Ishikawa (cell line): ENCODE results near the gene KIAA0040.

Experiments used
- CEBPB ChIP-seq: IDR thresholded peaks from 2 replicates; pipeline ENCODE4 v1.6.1; 2012
- CREB1 ChIP-seq: IDR thresholded peaks from 2 replicates; pipeline ENCODE4 v1.6.1; 2012; ENCODE audit warnings: low read depth
- EGR1 ChIP-seq: IDR thresholded peaks from 2 replicates; pipeline ENCODE4 v1.6.1; 2012
- EP300 ChIP-seq: IDR thresholded peaks from 2 replicates; pipeline ENCODE4 v1.6.1; 2012; ENCODE audit warnings: borderline replicate concordance
- FOXM1 ChIP-seq: IDR thresholded peaks from 2 replicates; pipeline ENCODE4 v1.6.1; 2012; ENCODE audit warnings: low read depth, borderline replicate concordance
- NFIC ChIP-seq: IDR thresholded peaks from 2 replicates; pipeline ENCODE4 v1.6.1; 2012
- RAD21 ChIP-seq: IDR thresholded peaks from 2 replicates; pipeline ENCODE4 v1.6.1; 2012; ENCODE audit warnings: low read depth
- TAF1 ChIP-seq: IDR thresholded peaks from 2 replicates; pipeline ENCODE4 v1.6.1; 2012; ENCODE audit warnings: low read depth, mild to moderate bottlenecking
- TCF12 ChIP-seq: IDR thresholded peaks from 2 replicates; pipeline ENCODE4 v1.6.1; 2012; ENCODE audit warnings: low read depth
- TEAD4 ChIP-seq: IDR thresholded peaks from 2 replicates; pipeline ENCODE4 v1.6.1; 2012
- YY1 ChIP-seq: IDR thresholded peaks from 2 replicates; pipeline ENCODE4 v1.6.1; 2012; ENCODE audit warnings: low read depth
- TF ChIP-seq, protein P1 (sequence below): IDR thresholded peaks from 2 replicates; pipeline ENCODE4 v1.6.1; 2012
- TF ChIP-seq, protein P2 (sequence below): IDR thresholded peaks from 2 replicates; pipeline ENCODE4 v1.6.1; 2012
- TF ChIP-seq, protein P3 (sequence below): IDR thresholded peaks from 2 replicates; pipeline ENCODE4 v1.6.1; 2012; ENCODE audit warnings: low read depth, mild to moderate bottlenecking

The KIAA0040 gene

DNA sequence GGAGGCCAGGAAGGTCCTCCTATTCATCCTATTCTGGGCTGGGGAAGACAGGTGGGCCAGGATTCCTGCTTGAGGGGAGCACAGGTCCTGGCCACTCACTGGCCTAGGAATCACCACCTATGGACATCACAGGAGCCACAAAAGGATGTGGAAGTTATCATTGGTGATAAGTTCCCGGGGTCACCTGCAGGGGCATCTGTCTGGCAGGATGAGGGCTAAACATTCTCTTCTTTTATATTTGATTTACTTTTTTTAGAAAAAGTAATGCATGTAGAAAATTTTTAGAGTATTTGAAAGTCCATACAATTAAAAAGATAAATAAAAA lies 33.2 kb upstream of the KIAA0040 start:
- no peak for TF ChIP-seq NFIC
- TF ChIP-seq, protein P1, sequence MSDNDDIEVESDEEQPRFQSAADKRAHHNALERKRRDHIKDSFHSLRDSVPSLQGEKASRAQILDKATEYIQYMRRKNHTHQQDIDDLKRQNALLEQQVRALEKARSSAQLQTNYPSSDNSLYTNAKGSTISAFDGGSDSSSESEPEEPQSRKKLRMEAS, result no peak
- no peak for TF ChIP-seq EGR1
- TF ChIP-seq TCF12, result no peak
- no peak for TF ChIP-seq RAD21
- no peak for TF ChIP-seq CEBPB
- no peak for TF ChIP-seq TAF1
- no peak for TF ChIP-seq EP300
- no peak for TF ChIP-seq YY1
- no peak for TF ChIP-seq CREB1
- TF ChIP-seq, protein P2, sequence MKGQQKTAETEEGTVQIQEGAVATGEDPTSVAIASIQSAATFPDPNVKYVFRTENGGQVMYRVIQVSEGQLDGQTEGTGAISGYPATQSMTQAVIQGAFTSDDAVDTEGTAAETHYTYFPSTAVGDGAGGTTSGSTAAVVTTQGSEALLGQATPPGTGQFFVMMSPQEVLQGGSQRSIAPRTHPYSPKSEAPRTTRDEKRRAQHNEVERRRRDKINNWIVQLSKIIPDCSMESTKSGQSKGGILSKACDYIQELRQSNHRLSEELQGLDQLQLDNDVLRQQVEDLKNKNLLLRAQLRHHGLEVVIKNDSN, result no peak
- TF ChIP-seq, protein P3, sequence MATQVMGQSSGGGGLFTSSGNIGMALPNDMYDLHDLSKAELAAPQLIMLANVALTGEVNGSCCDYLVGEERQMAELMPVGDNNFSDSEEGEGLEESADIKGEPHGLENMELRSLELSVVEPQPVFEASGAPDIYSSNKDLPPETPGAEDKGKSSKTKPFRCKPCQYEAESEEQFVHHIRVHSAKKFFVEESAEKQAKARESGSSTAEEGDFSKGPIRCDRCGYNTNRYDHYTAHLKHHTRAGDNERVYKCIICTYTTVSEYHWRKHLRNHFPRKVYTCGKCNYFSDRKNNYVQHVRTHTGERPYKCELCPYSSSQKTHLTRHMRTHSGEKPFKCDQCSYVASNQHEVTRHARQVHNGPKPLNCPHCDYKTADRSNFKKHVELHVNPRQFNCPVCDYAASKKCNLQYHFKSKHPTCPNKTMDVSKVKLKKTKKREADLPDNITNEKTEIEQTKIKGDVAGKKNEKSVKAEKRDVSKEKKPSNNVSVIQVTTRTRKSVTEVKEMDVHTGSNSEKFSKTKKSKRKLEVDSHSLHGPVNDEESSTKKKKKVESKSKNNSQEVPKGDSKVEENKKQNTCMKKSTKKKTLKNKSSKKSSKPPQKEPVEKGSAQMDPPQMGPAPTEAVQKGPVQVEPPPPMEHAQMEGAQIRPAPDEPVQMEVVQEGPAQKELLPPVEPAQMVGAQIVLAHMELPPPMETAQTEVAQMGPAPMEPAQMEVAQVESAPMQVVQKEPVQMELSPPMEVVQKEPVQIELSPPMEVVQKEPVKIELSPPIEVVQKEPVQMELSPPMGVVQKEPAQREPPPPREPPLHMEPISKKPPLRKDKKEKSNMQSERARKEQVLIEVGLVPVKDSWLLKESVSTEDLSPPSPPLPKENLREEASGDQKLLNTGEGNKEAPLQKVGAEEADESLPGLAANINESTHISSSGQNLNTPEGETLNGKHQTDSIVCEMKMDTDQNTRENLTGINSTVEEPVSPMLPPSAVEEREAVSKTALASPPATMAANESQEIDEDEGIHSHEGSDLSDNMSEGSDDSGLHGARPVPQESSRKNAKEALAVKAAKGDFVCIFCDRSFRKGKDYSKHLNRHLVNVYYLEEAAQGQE, result no peak

DNA sequence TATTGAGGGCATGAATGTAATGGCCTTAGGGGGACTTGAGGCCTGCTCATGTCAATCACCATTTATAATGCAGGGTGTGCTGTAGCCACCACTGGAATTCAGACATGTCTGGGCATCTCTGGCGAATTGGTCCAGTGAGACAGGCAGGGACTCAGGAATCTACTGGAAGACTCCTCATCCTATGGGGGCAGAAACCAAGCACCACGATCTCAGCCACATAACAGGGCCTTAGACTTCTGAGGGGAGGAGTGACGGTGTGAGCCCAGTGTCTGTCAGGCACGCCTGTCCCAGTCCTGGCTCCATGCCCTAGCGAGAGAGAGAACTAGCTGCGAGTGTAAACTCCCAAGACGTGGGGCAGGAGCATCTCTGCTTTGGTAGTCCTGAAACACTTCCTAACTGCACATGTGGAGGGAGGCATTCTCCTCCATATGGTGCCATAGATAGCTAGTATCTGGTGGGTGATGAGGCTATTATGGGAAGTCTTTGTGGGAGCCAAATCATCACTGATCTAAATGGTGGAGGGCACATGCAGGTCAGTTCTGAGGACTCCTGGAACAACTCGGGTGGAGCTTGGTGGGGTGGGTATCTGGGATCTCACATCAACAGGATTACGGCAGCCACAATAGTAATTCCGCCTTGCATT lies 29.8 kb upstream of the KIAA0040 start:
- TF ChIP-seq, protein P1, result no peak
- TF ChIP-seq, protein P3, result no peak
- TF ChIP-seq RAD21, result no peak

DNA sequence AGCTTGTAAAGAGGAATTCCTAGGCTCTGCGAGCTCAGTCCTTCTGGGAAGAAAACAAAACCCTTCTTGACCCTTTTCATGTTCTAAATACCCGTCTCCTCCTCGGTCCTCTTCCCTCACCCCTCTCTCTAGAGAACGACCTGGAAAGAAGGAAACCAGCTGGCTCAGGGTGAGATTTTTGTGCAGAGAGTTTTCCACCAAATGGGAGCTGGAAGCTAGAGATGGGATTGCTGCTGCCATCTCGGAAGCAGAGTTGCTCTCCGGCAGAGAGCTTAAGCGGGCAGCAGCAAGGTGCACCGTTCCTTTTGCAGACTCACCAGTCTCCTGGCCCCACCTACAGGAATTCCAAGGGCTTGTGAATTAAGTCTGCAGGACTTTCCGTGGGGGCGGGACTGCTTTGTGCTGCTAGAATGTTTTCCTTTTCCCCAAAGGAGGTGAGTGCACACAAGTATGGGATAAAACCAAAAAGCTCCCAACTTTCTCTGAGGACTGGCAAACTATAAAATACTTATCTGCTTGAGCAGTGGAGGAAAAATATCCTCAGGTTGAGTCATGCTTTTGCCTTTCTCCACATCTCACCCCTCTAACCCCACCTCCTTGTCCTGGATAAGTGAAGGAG lies 29.1 kb upstream of the KIAA0040 start:
- TF ChIP-seq FOXM1 (no peak), EP300 (no peak), RAD21 (peak; percentile 71), EGR1 (no peak), NFIC (no peak), TEAD4 (peak; percentile 57)

DNA sequence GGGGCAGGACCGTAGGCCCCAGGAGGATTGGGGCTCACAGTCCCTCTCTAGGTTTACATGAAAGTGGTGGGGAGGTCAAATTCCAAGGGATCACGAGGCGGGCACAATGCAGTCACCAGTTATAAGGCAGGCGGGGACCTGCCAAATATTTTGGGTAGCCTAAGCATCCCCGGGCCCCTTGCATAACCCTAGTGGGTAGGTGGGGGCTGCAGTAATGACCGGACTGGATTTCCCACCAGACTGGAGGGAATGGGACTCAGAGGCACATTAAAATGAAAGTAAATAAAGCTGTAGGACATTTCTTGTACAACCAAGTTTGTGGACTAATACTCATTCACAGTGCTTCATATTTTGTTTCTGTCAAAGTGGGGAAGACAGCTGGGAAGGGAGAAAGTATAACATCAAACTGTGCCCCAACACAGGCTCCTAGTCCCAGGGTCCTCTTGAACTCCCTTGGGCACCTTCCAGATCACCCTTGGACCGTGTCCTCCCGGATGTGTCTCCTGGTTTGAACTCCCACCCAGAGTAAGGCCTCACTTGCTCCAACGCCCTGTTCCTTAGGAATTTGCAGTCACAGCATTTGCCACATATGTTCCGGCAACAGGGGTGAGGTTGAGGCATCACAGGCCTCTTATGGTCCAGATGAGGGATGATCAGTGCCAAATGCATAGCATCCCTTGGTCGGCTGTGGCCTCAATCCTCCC lies 28.4 kb upstream of the KIAA0040 start:
- TF ChIP-seq EP300 (no peak), YY1 (no peak), TEAD4 (no peak), TCF12 (no peak), FOXM1 (no peak), NFIC (no peak), TAF1 (no peak)
- TF ChIP-seq, protein P2, result no peak
- TF ChIP-seq, protein P3, result no peak

DNA sequence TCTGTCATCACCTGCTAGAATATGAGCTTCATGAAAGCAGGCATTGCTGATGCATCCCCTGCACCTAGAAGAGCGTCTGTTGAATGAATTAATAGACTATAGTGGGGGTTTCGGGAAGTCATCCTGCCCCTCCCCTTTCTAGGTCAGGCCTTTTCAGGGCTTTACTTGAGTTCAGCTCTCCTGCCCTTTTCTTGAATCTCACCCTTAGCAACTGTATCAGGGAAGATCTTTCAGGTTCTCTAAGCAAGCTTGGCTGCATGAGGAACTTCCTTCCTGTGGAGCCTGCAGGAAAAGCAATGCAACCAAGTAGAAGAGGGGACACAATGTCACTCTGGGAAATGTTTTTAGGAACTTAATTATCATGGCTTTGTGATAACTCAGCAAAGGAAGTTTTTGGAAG lies 27.2 kb upstream of the KIAA0040 start:
- TF ChIP-seq CREB1, result no peak
- TF ChIP-seq TAF1, result no peak
- TF ChIP-seq TEAD4, result no peak
- no peak for TF ChIP-seq EP300
- no peak for TF ChIP-seq CEBPB
